HG02943 (cell line): ENCODE data around the gene TMEM185A.
A peak's percentile ranks its signal among the peaks of the same experiment; 100 is the strongest.
"Not testable (repeated sequence)": the region's sequence is repeated elsewhere in the genome, so short reads cannot be mapped to it uniquely, and the experiment has no call there.

ENCODE experiments used
- ATAC-seq: cut with Tn5 transposase; IDR thresholded peaks from one replicate; pipeline ENCODE4 v1.9.1; 2021; ENCODE audit warnings: mild to moderate bottlenecking, low read depth, moderate library complexity; ENCODE audit not compliant: unreplicated experiment

The TMEM185A gene

GRCh38 chrX:149631234-149632165 lies at the start of gene TMEM185A:
TMEM185A (minus strand) TSS chrX:149631792; CDS start chrX:149631580, 212 bp downstream.
- peak; percentile 83 for ATAC-seq

GRCh38 chrX:149681182-149681581 lies 49.6 kb upstream of the TMEM185A start:
- no peak for ATAC-seq

- not testable (repeated sequence) for ATAC-seq
Observed at GRCh38 chrX:149679164-149679678, 47.6 kb upstream of the TMEM185A start.

GRCh38 chrX:149675554-149675953 lies 44.0 kb upstream of the TMEM185A start:
- ATAC-seq = not testable (repeated sequence)

- ATAC-seq = not testable (repeated sequence)
Observed at GRCh38 chrX:149675088-149675487, 43.5 kb upstream of the TMEM185A start.

GRCh38 chrX:149660613-149661012 lies 29.0 kb upstream of the TMEM185A start:
- not testable (repeated sequence) for ATAC-seq

GRCh38 chrX:149656260-149656884 lies 24.8 kb upstream of the TMEM185A start:
- not testable (repeated sequence) for ATAC-seq

GRCh38 chrX:149652232-149652981 lies 20.8 kb upstream of the TMEM185A start:
- ATAC-seq = no peak

GRCh38 chrX:149650162-149650561 lies 18.6 kb upstream of the TMEM185A start:
- ATAC-seq = no peak

- no peak for ATAC-seq
Observed at GRCh38 chrX:149648932-149649331, 17.3 kb upstream of the TMEM185A start.

GRCh38 chrX:149647505-149647904 lies 15.9 kb upstream of the TMEM185A start:
- no peak for ATAC-seq

GRCh38 chrX:149643496-149643895 lies 11.9 kb upstream of the TMEM185A start:
- ATAC-seq = no peak

- ATAC-seq = no peak
Observed at GRCh38 chrX:149641835-149642234, 10.2 kb upstream of the TMEM185A start.

- ATAC-seq = no peak
Observed at GRCh38 chrX:149641432-149641831, 9.8 kb upstream of the TMEM185A start.

- no peak for ATAC-seq
Observed at GRCh38 chrX:149639568-149639967, 8.0 kb upstream of the TMEM185A start.

GRCh38 chrX:149638860-149639259 lies 7.3 kb upstream of the TMEM185A start:
- no peak for ATAC-seq

GRCh38 chrX:149633511-149633910 lies 1.9 kb upstream of the TMEM185A start:
- no peak for ATAC-seq

- no peak for ATAC-seq
Observed at GRCh38 chrX:149630681-149631233, 835 bp downstream of the TMEM185A start.

GRCh38 chrX:149629730-149630387 lies 1.7 kb downstream of the TMEM185A start:
- no peak for ATAC-seq

- ATAC-seq = no peak
Observed at GRCh38 chrX:149628768-149629167, 2.8 kb downstream of the TMEM185A start.
